ENCODE results near the gene CUX1.
"Not testable (repeated sequence)": the region's sequence is repeated elsewhere in the genome, so short reads cannot be mapped to it uniquely, and the experiment has no call there.

CUX1 gene

DNA sequence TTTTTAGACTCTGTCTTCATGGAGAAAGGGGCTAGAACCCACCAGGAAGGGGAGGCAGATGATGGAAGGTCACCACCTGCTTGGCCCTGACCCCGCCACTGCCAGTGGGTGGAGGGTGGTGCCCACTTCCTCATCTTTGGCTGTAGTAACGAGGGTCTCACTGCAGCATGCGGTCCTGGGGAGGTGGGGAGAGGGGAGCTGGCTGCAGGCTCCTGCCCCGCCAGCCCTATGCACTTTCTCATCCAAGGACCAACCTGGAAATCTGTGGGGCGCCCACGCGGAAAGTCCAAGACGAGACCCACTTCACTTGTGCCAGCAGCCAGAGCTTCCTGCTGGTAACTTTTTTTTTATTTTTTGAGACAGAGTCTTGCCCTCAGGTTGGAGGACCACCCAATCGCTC is 101.0 kb downstream of the CUX1 start:
- DNase-seq (ENCODE audit: low read depth, low spot score): no peak
- no peak overlapping the region for H3K4me3 ChIP-seq (ENCODE audit: low read depth, low read length)
- TF ChIP-seq, protein P1, sequence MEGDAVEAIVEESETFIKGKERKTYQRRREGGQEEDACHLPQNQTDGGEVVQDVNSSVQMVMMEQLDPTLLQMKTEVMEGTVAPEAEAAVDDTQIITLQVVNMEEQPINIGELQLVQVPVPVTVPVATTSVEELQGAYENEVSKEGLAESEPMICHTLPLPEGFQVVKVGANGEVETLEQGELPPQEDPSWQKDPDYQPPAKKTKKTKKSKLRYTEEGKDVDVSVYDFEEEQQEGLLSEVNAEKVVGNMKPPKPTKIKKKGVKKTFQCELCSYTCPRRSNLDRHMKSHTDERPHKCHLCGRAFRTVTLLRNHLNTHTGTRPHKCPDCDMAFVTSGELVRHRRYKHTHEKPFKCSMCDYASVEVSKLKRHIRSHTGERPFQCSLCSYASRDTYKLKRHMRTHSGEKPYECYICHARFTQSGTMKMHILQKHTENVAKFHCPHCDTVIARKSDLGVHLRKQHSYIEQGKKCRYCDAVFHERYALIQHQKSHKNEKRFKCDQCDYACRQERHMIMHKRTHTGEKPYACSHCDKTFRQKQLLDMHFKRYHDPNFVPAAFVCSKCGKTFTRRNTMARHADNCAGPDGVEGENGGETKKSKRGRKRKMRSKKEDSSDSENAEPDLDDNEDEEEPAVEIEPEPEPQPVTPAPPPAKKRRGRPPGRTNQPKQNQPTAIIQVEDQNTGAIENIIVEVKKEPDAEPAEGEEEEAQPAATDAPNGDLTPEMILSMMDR (IDR thresholded peaks at IDR 0.05; ENCODE audit: insufficient read depth, low read length, missing control alignments): no peak
- ChIA-PET CTCF (interaction anchor here (0.6 kb wide), 1 partner anchor 12 kb away, joined by 3 read pairs; no protein-coding TSS in a partner anchor), POLR2A (no interaction called here)

GRCh38 chr7:101919363-101920115 is 102.1 kb downstream of the CUX1 start:
- no peak for DNase-seq (ENCODE audit: low read depth, low spot score)
- TF ChIP-seq, protein P1 (IDR thresholded peaks at IDR 0.05; ENCODE audit: insufficient read depth, low read length, missing control alignments): no peak
- ChIA-PET POLR2A (no interaction called here), CTCF (no interaction called here)
- H3K4me3 ChIP-seq (ENCODE audit: low read depth, low read length): no peak overlapping the region

DNA sequence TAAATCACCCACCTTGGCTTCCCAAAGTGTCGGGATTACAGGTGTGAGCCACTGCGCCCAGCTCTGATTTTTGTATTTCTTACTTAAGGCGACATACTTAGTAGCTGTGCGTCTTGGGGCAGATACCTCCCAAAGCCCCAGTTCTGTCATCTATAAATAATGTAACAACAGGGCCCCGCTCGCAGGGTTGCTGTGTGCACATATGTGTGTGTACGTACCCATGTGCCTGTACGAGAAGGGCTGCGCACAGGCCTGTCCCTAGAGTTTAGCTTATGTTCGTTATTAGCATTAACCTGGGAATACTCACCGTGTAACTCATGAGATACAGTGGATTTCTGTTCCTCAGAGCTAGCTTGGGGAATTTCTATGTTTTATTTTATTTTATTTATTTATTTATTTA is 103.6 kb downstream of the CUX1 start:
- ChIA-PET CTCF (interaction anchor here (1.0 kb wide), 1 partner anchor 103 kb away, joined by 3 read pairs; the partner anchor contains the start of gene CUX1), POLR2A (interaction anchor here (0.8 kb wide), 1 partner anchor 230 kb away, joined by 3 read pairs; no protein-coding TSS in a partner anchor)
- DNase-seq (ENCODE audit: low read depth, low spot score): no peak
- no peak overlapping the region for H3K4me3 ChIP-seq (ENCODE audit: low read depth, low read length)
- TF ChIP-seq, protein P1 (IDR thresholded peaks at IDR 0.05; ENCODE audit: insufficient read depth, low read length, missing control alignments): no peak

DNA sequence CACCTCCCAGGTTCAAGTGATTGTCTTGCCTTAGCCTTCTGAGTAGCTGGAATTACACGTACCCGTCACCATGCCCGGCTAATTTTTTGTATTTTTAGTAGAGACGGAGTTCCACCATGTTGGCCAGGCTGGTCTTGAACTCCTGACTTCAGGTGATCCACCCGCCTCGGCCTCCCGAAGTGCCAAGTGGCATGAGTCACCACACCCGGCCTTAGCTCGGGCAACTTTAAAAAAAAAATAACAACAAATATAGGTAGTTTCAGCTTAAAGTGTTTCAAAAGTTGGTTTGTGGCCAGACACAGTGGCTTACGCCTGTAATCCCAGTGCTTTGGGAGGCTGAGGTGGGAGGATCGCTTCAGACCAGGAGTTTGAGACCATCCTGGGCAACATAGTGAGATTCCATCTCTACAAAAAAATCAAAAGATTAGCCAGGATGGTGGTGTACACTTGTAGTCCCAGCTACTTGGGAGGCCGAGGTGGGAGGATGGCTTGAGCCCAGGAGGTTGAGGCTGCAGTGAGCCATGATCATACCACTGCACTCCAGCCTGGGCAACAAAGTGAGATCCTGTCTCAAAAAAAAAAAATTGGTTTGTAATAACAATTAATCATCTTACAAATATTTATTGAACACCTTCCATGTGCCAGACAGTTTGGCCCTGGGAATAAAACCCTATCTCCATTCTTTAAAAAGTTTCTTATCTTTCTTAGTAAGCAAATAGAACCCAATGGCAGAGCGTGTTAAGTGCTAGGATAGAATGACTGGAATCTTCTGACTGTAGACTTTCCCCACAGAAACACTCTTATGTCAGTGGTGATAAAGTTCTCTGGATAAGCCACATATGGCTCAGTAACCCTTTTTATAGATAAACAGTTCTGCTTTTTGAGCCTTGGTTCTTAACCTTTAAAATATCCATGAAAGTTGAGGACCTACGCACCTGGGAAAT is 104.4 kb downstream of the CUX1 start:
- peak; percentile 69 for DNase-seq (ENCODE audit: low read depth, low spot score)
- H3K4me3 ChIP-seq (ENCODE audit: low read depth, low read length): not testable (repeated sequence)
- ChIA-PET POLR2A (interaction anchor here (0.8 kb wide), 1 partner anchor 230 kb away, joined by 3 read pairs; no protein-coding TSS in a partner anchor), CTCF (interaction anchor here (1.0 kb wide), 1 partner anchor 104 kb away, joined by 3 read pairs; the partner anchor contains the start of gene CUX1)

GRCh38 chr7:101922631-101923601 is 105.5 kb downstream of the CUX1 start:
- ChIA-PET CTCF (no interaction called here), POLR2A (no interaction called here)
- DNase-seq (ENCODE audit: low read depth, low spot score): no peak
- TF ChIP-seq, protein P1 (IDR thresholded peaks at IDR 0.05; ENCODE audit: insufficient read depth, low read length, missing control alignments): no peak
- H3K4me3 ChIP-seq (ENCODE audit: low read depth, low read length): no peak overlapping the region

DNA sequence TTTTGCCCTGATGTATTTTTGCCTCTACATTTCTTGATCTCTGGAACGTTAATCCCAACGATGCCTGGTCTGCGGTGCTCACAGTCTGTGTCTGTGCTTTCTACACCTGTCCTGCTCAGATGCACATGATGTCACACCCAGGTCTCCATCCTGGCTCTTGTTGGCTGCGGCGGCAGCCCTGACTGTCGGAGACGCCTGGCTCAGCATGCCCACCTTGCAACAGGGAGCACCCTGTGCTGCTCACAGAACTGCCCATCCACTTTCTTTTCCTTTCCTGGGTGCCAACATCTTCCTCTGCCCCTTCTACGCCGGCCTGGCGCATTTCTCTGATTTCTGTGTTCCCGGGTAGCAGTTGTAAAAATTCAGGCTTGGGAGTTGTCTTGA is 106.2 kb downstream of the CUX1 start:
- POLR2A ChIA-PET: no interaction called here
- TF ChIP-seq, protein P1 (IDR thresholded peaks at IDR 0.05; ENCODE audit: insufficient read depth, low read length, missing control alignments): no peak
- CTCF ChIA-PET: no interaction called here
- DNase-seq (ENCODE audit: low read depth, low spot score): no peak
- H3K4me3 ChIP-seq (ENCODE audit: low read depth, low read length): no peak overlapping the region
